Loucy (cell line): Measurements from ENCODE around the gene ZNF394.
A peak's percentile ranks its signal among the peaks of the same experiment; 100 is the strongest.

Experiments used
- H2AFZ ChIP-seq: fragments of 200-600 bp; sonication (generic); 2 replicates; pipeline ENCODE4 v1.6.0; 2016; ENCODE audit warnings: antibody characterized with exemption, mild to moderate bottlenecking, low read length, moderate library complexity
- H3F3A ChIP-seq: fragments of 200-600 bp; 2 replicates; pipeline ENCODE4 v1.6.0; 2016; ENCODE audit warnings: antibody characterized with exemption, low read depth, mild to moderate bottlenecking
- H3K27me3 ChIP-seq: fragments of 200-600 bp; sonication (generic); 2 replicates; pipeline ENCODE4 v1.6.1; 2014; ENCODE audit warnings: low read length, mild to moderate bottlenecking; ENCODE audit not compliant: insufficient read depth, poor library complexity, severe bottlenecking
- H3K36me3 ChIP-seq: fragments of 200-600 bp; sonication (generic); 2 replicates; pipeline ENCODE4 v1.6.1; 2016; ENCODE audit warnings: low read length; ENCODE audit not compliant: insufficient read depth
- H3K4me1 ChIP-seq: fragments of 200-600 bp; sonication (generic); 2 replicates; pipeline ENCODE4 v1.5.1; 2014; ENCODE audit warnings: low read length, mild to moderate bottlenecking; ENCODE audit not compliant: insufficient read depth, poor library complexity, severe bottlenecking
- H3K4me2 ChIP-seq: fragments of 200-600 bp; sonication (generic); 2 replicates; pipeline ENCODE4 v1.6.0; 2014; ENCODE audit warnings: antibody characterized with exemption, low read length, low read depth, mild to moderate bottlenecking; ENCODE audit not compliant: poor library complexity, severe bottlenecking
- H3K4me3 ChIP-seq: fragments of 200-600 bp; sonication (generic); 2 replicates; pipeline ENCODE4 v1.5.1; 2014; ENCODE audit warnings: low read length, mild to moderate bottlenecking, mixed read lengths; ENCODE audit not compliant: poor library complexity, severe bottlenecking
- H3K79me2 ChIP-seq: fragments of 200-600 bp; sonication (generic); 2 replicates; pipeline ENCODE4 v1.6.1; 2014; ENCODE audit warnings: low read length; ENCODE audit not compliant: insufficient read depth
- H3K9ac ChIP-seq: fragments of 200-600 bp; sonication (generic); 2 replicates; pipeline ENCODE4 v1.6.0; 2014; ENCODE audit warnings: mild to moderate bottlenecking, low read depth, low read length, moderate library complexity; ENCODE audit not compliant: poor library complexity, severe bottlenecking
- H3K9me2 ChIP-seq: fragments of 200-600 bp; sonication (generic); replicated peaks from 2 replicates; pipeline ENCODE4 v1.6.1; 2016; ENCODE audit warnings: low read depth, low read length, mixed read lengths
- H3K9me3 ChIP-seq: fragments of 200-600 bp; sonication (generic); 2 replicates; pipeline ENCODE4 v1.6.1; 2014; ENCODE audit warnings: mild to moderate bottlenecking, antibody characterized with exemption, low read length, low read depth; ENCODE audit not compliant: insufficient read depth
- H4K20me1 ChIP-seq: fragments of 200-600 bp; sonication (generic); 2 replicates; pipeline ENCODE4 v1.6.0; 2014; ENCODE audit warnings: antibody characterized with exemption, low read length, mild to moderate bottlenecking; ENCODE audit not compliant: insufficient read depth, poor library complexity, severe bottlenecking
- CTCF ChIP-seq: fragments of 200-600 bp; sonication (generic); conservative IDR thresholded peaks from 2 replicates; pipeline ENCODE4 v1.5.1; 2014; ENCODE audit warnings: mild to moderate bottlenecking, antibody characterized with exemption, low read length
- EZH2phosphoT487 ChIP-seq: fragments of 200-600 bp; IDR thresholded peaks from 2 replicates; pipeline ENCODE4 v1.6.1; 2018; ENCODE audit warnings: antibody characterized with exemption, mild to moderate bottlenecking, moderate library complexity, borderline replicate concordance

The ZNF394 gene

GRCh38 chr7:99476107-99476506 lies 24.0 kb downstream of the ZNF394 start:
- Histone ChIP-seq H3K4me1 (peaks cover 19% of the 10 kb centered on the region), H3K9ac (no peak overlapping the region), H3F3A (no peaks in the 10 kb centered on the region), H3K4me3 (no peak overlapping the region), H3K9me2 (no peaks in the 10 kb centered on the region), H3K79me2 (peaks cover 75% of the 10 kb centered on the region), H2AFZ (no peak overlapping the region), H3K4me2 (peak overlapping the region; percentile 74), H3K9me3 (no peaks in the 10 kb centered on the region), H3K36me3 (peaks cover 31% of the 10 kb centered on the region), H3K27me3 (no peaks in the 10 kb centered on the region), H4K20me1 (peaks cover 13% of the 10 kb centered on the region)
- no peak for TF ChIP-seq CTCF
- no peak for TF ChIP-seq EZH2phosphoT487

- Histone ChIP-seq H3K4me1 (peaks cover 19% of the 10 kb centered on the region), H4K20me1 (peaks cover 13% of the 10 kb centered on the region), H3K4me3 (peak overlapping the region; percentile 80), H3F3A (no peaks in the 10 kb centered on the region), H3K9me3 (no peaks in the 10 kb centered on the region), H2AFZ (peak overlapping the region; percentile 97), H3K9me2 (no peaks in the 10 kb centered on the region), H3K27me3 (no peaks in the 10 kb centered on the region), H3K9ac (peak overlapping the region; percentile 85), H3K79me2 (peaks cover 55% of the 10 kb centered on the region), H3K36me3 (peaks cover 9% of the 10 kb centered on the region; the same call in 1 of the 2 replicates), H3K4me2 (peak overlapping the region; percentile 74)
- TF ChIP-seq CTCF (no peak), EZH2phosphoT487 (no peak)
These were observed 26.8 kb downstream of the ZNF394 start for GRCh38 chr7:99473315-99473596.

GRCh38 chr7:99472561-99473314 lies 27.3 kb downstream of the ZNF394 start, which contains the start of gene ZNF789:
Gene ZNF789, plus strand, starts transcription at chr7:99472890. Its CDS starts 3,567 bp downstream, at chr7:99476457.
- H3K9ac ChIP-seq: peak within 1 kb of the TSS; percentile 85
- H3K9me3 ChIP-seq: no peaks in the 10 kb centered on the region
- H3K36me3 ChIP-seq: 0 out of 2 replicates have a peak, but pooled peaks cover 4% of the 10 kb centered on the region
- H3K27me3 ChIP-seq: no peaks in the 10 kb centered on the region
- H3F3A ChIP-seq: no peaks in the 10 kb centered on the region
- H3K4me1 ChIP-seq: peaks cover 19% of the 10 kb centered on the region
- peak within 1 kb of the TSS; percentile 74 for H3K4me2 ChIP-seq
- peaks cover 50% of the 10 kb centered on the region for H3K79me2 ChIP-seq
- peak within 1 kb of the TSS; percentile 97 for H2AFZ ChIP-seq
- H3K4me3 ChIP-seq: peak within 1 kb of the TSS; percentile 80
- peaks cover 13% of the 10 kb centered on the region for H4K20me1 ChIP-seq
- TF ChIP-seq CTCF (no peak), EZH2phosphoT487 (no peak)
- H3K9me2 ChIP-seq: no peaks in the 10 kb centered on the region
